DOHH2 (cell line): ENCODE data around the gene CCR6.

ENCODE experiments used
- H3F3A ChIP-seq: fragments of 200-600 bp; sonication (generic), shearing (Covaris generic); 2 replicates; pipeline ENCODE4 v1.6.0; 2016; ENCODE audit warnings: antibody characterized with exemption, mild to moderate bottlenecking; ENCODE audit not compliant: control insufficient read depth, insufficient read depth
- H3K27ac ChIP-seq: fragments of 200-600 bp; sonication (generic); 2 replicates; pipeline ENCODE4 v1.5.1; 2014; ENCODE audit warnings: low read depth, mild to moderate bottlenecking, low read length, moderate library complexity
- H3K27me3 ChIP-seq: fragments of 200-600 bp; sonication (generic); 2 replicates; pipeline ENCODE4 v1.6.1; 2014; ENCODE audit warnings: mild to moderate bottlenecking, low read length, mixed read lengths; ENCODE audit not compliant: control insufficient read depth
- H3K36me3 ChIP-seq: fragments of 200-600 bp; sonication (generic); 2 replicates; pipeline ENCODE4 v1.6.1; 2014; ENCODE audit warnings: mild to moderate bottlenecking, low read length, moderate library complexity, mixed read lengths; ENCODE audit not compliant: control insufficient read depth
- H3K4me1 ChIP-seq: fragments of 200-600 bp; sonication (generic); 2 replicates; pipeline ENCODE4 v1.6.1; 2014; ENCODE audit warnings: mild to moderate bottlenecking, low read length, mixed read lengths; ENCODE audit not compliant: control insufficient read depth
- H3K4me2 ChIP-seq: fragments of 200-600 bp; sonication (generic); 2 replicates; pipeline ENCODE4 v1.6.0; 2014; ENCODE audit warnings: mild to moderate bottlenecking, low read length, moderate library complexity
- H3K4me3 ChIP-seq: fragments of 200-600 bp; sonication (generic); 2 replicates; pipeline ENCODE4 v1.5.1; 2014; ENCODE audit warnings: mild to moderate bottlenecking, low read length, mixed read lengths
- H3K79me2 ChIP-seq: fragments of 200-600 bp; sonication (generic); 2 replicates; pipeline ENCODE4 v1.6.1; 2014; ENCODE audit warnings: mild to moderate bottlenecking, low read length, mixed read lengths; ENCODE audit not compliant: control insufficient read depth
- H3K9me2 ChIP-seq: fragments of 200-600 bp; sonication (generic); replicated peaks from 2 replicates; pipeline ENCODE4 v1.6.1; 2014; ENCODE audit warnings: mild to moderate bottlenecking, low read length, mixed read lengths; ENCODE audit not compliant: control insufficient read depth
- H3K9me3 ChIP-seq: fragments of 200-600 bp; sonication (generic); 2 replicates; pipeline ENCODE4 v1.6.1; 2014; ENCODE audit warnings: antibody characterized with exemption, low read length, mixed read lengths; ENCODE audit not compliant: control insufficient read depth, insufficient read depth
- H4K20me1 ChIP-seq: fragments of 200-600 bp; sonication (generic); 2 replicates; pipeline ENCODE4 v1.6.0; 2014; ENCODE audit warnings: low read depth, mild to moderate bottlenecking, antibody characterized with exemption, low read length, moderate library complexity; ENCODE audit not compliant: control insufficient read depth, insufficient read depth
- CTCF ChIP-seq: fragments of 200-600 bp; sonication (generic); IDR thresholded peaks from one replicate; pipeline ENCODE4 v1.5.1; 2014; ENCODE audit warnings: antibody characterized with exemption, mild to moderate bottlenecking, low read depth, low read length; ENCODE audit not compliant: poor library complexity, severe bottlenecking
- EZH2phosphoT487 ChIP-seq: fragments of 200-600 bp; sonication (generic); IDR thresholded peaks from 2 replicates; pipeline ENCODE4 v1.6.1; 2017; ENCODE audit warnings: borderline replicate concordance, mild to moderate bottlenecking, antibody characterized with exemption, low read length, moderate library complexity, mixed read lengths

Gene CCR6

DNA sequence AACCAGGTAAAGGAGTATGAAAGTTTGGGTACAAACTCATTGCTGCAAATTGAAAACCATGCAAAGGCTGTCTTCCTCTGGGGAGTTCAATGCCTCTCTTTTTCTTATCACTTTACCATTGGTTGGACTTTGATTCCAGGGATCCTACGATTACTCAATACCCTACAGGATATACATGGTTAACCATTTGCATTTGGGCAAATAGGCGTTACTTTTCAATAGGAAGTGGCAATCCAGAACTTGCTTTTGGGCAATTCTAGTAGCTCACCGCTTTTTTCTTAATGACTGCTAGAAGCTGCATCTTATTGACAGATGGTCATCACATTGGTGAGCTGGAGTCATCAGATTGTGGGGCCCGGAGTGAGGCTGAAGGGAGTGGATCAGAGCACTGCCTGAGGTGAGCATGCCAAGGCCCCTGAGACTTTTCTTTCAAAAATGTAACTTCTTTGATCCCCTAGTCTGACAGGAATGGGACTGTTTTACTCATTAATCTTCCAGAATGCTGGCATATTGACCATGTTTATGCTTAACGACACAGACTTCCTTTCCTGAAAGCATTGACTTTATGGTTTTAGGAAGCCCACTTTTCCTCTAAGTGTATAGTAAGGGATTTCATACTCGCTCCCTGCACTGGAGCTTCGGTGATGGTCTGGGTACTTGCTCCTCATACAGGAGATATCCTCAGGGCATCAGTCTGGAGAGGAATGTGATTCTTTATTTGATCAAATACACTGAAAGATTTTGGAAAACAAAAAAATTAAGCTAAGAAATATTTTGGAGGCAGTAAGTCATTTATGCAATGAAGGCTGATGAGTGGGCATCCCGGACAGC, at the start of gene CCR6:
Gene CCR6, plus strand, starts transcription at position 270 of the 831 bp plus-strand sequence. CDS start 13,039 bp downstream, outside the sequence.
- Histone ChIP-seq H3K9me3 (no peaks in the 10 kb centered on the region), H3K36me3 (no peaks in the 10 kb centered on the region), H3K27ac (0 out of 2 replicates have a peak within 1 kb of the TSS, but pooled peaks have one; percentile 3), H3K4me3 (peak within 1 kb of the TSS; percentile 51), H3K9me2 (no peaks in the 10 kb centered on the region), H3K4me2 (peak within 1 kb of the TSS; percentile 69), H3F3A (peaks cover 25% of the 10 kb centered on the region), H3K27me3 (peaks cover 25% of the 10 kb centered on the region), H3K4me1 (peaks cover 68% of the 10 kb centered on the region), H3K79me2 (no peaks in the 10 kb centered on the region), H4K20me1 (peaks cover 17% of the 10 kb centered on the region; the same call in 1 of the 2 replicates)
- TF ChIP-seq CTCF (no peak), EZH2phosphoT487 (no peak)

DNA sequence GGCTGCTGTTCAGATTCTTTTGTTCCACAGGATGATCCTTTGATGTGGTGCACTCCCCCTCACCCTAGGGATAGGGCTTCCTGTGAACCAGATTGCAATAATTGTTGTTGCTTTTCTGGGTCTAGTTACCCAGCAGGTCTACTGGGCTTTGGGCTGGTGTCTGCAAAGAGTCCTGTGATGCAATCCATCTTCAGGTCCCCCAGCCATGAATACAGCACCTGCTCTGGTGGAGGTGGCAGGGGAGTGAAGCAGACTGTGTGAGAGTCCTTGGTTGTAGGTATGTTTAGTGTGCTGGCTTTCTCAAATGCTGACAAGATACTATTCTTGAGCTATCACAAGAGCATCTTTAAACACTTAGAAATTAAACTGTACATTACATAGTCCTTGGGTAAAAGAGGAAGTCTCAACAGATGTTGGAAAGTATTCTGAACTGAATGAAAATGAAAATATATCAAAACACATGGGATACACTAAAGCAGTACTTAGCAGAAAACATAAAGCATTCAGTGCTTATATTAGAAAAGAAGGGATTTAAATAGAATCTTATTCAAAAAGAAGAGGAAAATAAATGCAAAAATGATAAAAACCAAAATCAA, 49.1 kb upstream of the CCR6 start:
- no peak for TF ChIP-seq CTCF
- no peak for TF ChIP-seq EZH2phosphoT487
- Histone ChIP-seq H3K4me1 (peaks cover 33% of the 10 kb centered on the region), H3K79me2 (no peaks in the 10 kb centered on the region), H3K4me2 (peak overlapping the region; percentile 38), H4K20me1 (no peaks in the 10 kb centered on the region), H3K27me3 (peaks cover 3% of the 10 kb centered on the region; the same call in 1 of the 2 replicates), H3K9me2 (no peaks in the 10 kb centered on the region), H3K9me3 (peaks cover 6% of the 10 kb centered on the region; the same call in 1 of the 2 replicates), H3K36me3 (no peaks in the 10 kb centered on the region), H3K27ac (peak overlapping the region; percentile 28), H3F3A (no peaks in the 10 kb centered on the region; the same call in 1 of the 2 replicates), H3K4me3 (peak overlapping the region; percentile 1; the same call in 1 of the 2 replicates)

- no peaks in the 10 kb centered on the region for H3K36me3 ChIP-seq
- H3K27me3 ChIP-seq: peaks cover 5% of the 10 kb centered on the region; the same call in 1 of the 2 replicates
- TF ChIP-seq CTCF: no peak
- no peak for TF ChIP-seq EZH2phosphoT487
- no peak overlapping the region for H3K4me3 ChIP-seq
- no peaks in the 10 kb centered on the region for H4K20me1 ChIP-seq
- no peaks in the 10 kb centered on the region for H3K9me2 ChIP-seq
- H3K4me1 ChIP-seq: peaks cover 50% of the 10 kb centered on the region
- no peaks in the 10 kb centered on the region for H3K79me2 ChIP-seq
- H3F3A ChIP-seq: no peaks in the 10 kb centered on the region; the same call in 1 of the 2 replicates
- H3K9me3 ChIP-seq: peaks cover 5% of the 10 kb centered on the region; the same call in 1 of the 2 replicates
- no peak overlapping the region for H3K4me2 ChIP-seq
- no peak overlapping the region for H3K27ac ChIP-seq
Measured at GRCh38 chr6:167077241-167077932, 45.5 kb upstream of the CCR6 start.
